Measurements from ENCODE around the gene USP24. TPM values are rescaled to one million over a fixed set of nuclear protein-coding genes. Genes with fewer than 3 reads are reported as not detected.

Gene USP24
- total RNA-seq, 1 donor from 2014 or later: 30.8 TPM

DNA sequence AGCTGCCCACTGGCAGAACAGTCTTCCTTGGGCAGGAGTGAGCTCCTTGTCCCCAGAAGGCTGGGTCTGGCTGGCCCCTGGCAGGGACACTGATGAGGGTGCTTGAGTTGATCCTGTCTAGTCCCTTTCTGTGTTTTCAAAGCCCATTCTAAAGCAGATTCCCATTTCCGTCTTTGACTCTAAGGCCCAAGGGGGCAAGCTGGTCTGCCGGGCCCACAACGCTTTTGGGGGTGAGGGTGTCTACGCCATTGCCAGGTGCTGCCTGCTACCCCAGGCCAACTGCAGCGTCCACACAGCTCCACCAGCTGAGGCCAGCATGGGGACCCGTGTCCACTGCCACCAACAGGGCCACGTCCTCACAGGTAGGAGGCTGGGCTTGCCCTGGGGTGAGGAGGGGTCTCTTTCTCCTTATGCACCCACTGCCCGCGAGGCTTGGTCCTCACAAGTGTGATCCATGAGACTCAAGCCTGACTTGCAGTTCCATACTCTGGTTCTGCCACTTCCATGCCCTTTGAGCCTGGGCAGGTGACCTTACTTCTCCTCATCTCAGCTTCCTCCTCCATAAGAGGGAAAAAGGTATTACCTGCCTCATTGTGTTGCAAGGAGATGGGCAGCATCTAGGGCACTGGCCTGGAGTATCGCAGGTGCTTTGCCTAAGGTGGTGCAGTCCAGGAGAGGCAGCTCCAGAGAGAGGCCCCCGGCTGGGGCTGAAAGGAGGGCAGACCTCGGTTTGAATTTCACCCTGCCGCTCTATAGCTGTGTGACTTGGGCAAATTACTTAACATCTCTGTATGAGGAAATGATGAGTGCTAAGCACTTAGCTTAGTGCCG lies 155.6 kb downstream of the USP24 start:
- Histone ChIP-seq H2AFZ (ENCODE audit: low read depth, low read length) (no peak overlapping the region), H3K4me2 (ENCODE audit: low read length) (no peak overlapping the region), H3K27me3 (ENCODE audit: insufficient read depth, low read length) (peaks cover 4% of the 10 kb centered on the region), H3K27ac (ENCODE audit: low read depth, low read length) (no peak overlapping the region), H3K9me3 (ENCODE audit: insufficient read depth, low read depth, low read length) (no peaks in the 10 kb centered on the region), H3K9ac (ENCODE audit: low read length) (no peak overlapping the region), H4K20me1 (ENCODE audit: insufficient read depth, low read length) (no peaks in the 10 kb centered on the region), H3K4me3 (ENCODE audit: insufficient read depth, low read depth, low read length) (no peak overlapping the region), H3K36me3 (ENCODE audit: insufficient read depth, low read length) (no peaks in the 10 kb centered on the region), H3K4me1 (ENCODE audit: insufficient read depth, low read length) (no peaks in the 10 kb centered on the region), H3K79me2 (ENCODE audit: insufficient read depth, low read length) (no peaks in the 10 kb centered on the region)
- Mint-ChIP-seq H3K27me3 (ENCODE audit: low read depth, unreplicated experiment) (peaks cover 33% of the 10 kb centered on the region), H3K27ac (ENCODE audit: unreplicated experiment) (no peak overlapping the region), H3K9me3 (ENCODE audit: unreplicated experiment) (no peaks in the 10 kb centered on the region), H3K36me3 (ENCODE audit: low read depth, unreplicated experiment) (peaks cover 2% of the 10 kb centered on the region), H3K4me3 (ENCODE audit: unreplicated experiment) (no peak overlapping the region), H3K4me1 (ENCODE audit: low read depth, unreplicated experiment) (no peaks in the 10 kb centered on the region)
- TF ChIP-seq, protein P1, sequence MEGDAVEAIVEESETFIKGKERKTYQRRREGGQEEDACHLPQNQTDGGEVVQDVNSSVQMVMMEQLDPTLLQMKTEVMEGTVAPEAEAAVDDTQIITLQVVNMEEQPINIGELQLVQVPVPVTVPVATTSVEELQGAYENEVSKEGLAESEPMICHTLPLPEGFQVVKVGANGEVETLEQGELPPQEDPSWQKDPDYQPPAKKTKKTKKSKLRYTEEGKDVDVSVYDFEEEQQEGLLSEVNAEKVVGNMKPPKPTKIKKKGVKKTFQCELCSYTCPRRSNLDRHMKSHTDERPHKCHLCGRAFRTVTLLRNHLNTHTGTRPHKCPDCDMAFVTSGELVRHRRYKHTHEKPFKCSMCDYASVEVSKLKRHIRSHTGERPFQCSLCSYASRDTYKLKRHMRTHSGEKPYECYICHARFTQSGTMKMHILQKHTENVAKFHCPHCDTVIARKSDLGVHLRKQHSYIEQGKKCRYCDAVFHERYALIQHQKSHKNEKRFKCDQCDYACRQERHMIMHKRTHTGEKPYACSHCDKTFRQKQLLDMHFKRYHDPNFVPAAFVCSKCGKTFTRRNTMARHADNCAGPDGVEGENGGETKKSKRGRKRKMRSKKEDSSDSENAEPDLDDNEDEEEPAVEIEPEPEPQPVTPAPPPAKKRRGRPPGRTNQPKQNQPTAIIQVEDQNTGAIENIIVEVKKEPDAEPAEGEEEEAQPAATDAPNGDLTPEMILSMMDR (IDR thresholded peaks at IDR 0.05; ENCODE audit: insufficient read depth, low read depth, low read length): no peak
- TF ChIP-seq EZH2 (IDR thresholded peaks at IDR 0.05; ENCODE audit: insufficient read depth, low read length): no peak
- DNase-seq (ENCODE audit: low read depth): no peak
- no peak for FAIRE-seq

DNA sequence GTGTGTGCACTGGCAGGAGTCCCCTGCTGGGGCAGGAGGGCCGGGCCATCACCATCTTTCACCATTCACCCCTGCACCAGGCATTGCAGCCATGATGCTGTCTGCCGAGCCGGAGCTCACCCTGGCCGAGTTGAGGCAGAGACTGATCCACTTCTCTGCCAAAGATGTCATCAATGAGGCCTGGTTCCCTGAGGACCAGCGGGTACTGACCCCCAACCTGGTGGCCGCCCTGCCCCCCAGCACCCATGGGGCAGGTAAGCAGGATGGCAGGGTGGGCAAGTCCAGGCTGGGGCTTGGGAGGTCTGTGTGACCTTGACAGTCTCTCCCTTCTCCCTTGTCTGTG lies 157.2 kb downstream of the USP24 start:
- H3K9me3 Mint-ChIP-seq (ENCODE audit: unreplicated experiment): no peaks in the 10 kb centered on the region
- peak overlapping the region; percentile 53 for H3K27ac Mint-ChIP-seq (ENCODE audit: unreplicated experiment)

More for the DNA sequence above, 157.2 kb downstream of the USP24 start:
- no peak overlapping the region for H3K4me2 ChIP-seq (ENCODE audit: low read length)
- H3K9ac ChIP-seq (ENCODE audit: low read length): no peak overlapping the region
- H3K4me1 ChIP-seq (ENCODE audit: insufficient read depth, low read length): no peaks in the 10 kb centered on the region
- Mint-ChIP-seq H3K27me3 (ENCODE audit: low read depth, unreplicated experiment) (peaks cover 36% of the 10 kb centered on the region), H3K36me3 (ENCODE audit: low read depth, unreplicated experiment) (peaks cover 2% of the 10 kb centered on the region), H3K4me3 (ENCODE audit: unreplicated experiment) (no peak overlapping the region), H3K4me1 (ENCODE audit: low read depth, unreplicated experiment) (no peaks in the 10 kb centered on the region)
- DNase-seq (ENCODE audit: low read depth) (no peak), FAIRE-seq (no peak)
- no peaks in the 10 kb centered on the region for H3K79me2 ChIP-seq (ENCODE audit: insufficient read depth, low read length)
- no peak overlapping the region for H3K27ac ChIP-seq (ENCODE audit: low read depth, low read length)
- no peak overlapping the region for H2AFZ ChIP-seq (ENCODE audit: low read depth, low read length)
- H4K20me1 ChIP-seq (ENCODE audit: insufficient read depth, low read length): no peaks in the 10 kb centered on the region
- no peaks in the 10 kb centered on the region for H3K9me3 ChIP-seq (ENCODE audit: insufficient read depth, low read depth, low read length)
- H3K36me3 ChIP-seq (ENCODE audit: insufficient read depth, low read length): no peaks in the 10 kb centered on the region
- H3K4me3 ChIP-seq (ENCODE audit: insufficient read depth, low read depth, low read length): no peak overlapping the region
- TF ChIP-seq, protein P1 (IDR thresholded peaks at IDR 0.05; ENCODE audit: insufficient read depth, low read depth, low read length): no peak
- TF ChIP-seq EZH2 (IDR thresholded peaks at IDR 0.05; ENCODE audit: insufficient read depth, low read length): no peak
- peaks cover 4% of the 10 kb centered on the region for H3K27me3 ChIP-seq (ENCODE audit: insufficient read depth, low read length)

Measured in astrocyte (in vitro differentiated cells and primary cell).